GM18507 (cell line): ENCODE measurements around the gene SMIM38.
"Not testable (repeated sequence)": the region's sequence is repeated elsewhere in the genome, so short reads cannot be mapped to it uniquely, and the experiment has no call there.

Experiments used
- DNase-seq: peaks from one replicate; pipeline ENCODE4 v3.0.0; 2011; ENCODE audit warnings: low read depth; ENCODE audit not compliant: insufficient read length; ENCODE audit errors: extremely low spot score
- FAIRE-seq: peaks from 2 replicates; lab custom pipeline; 2011; peaks lifted over from hg19 to GRCh38; lab: Jason Lieb, UNC

The SMIM38 gene

GRCh38 chr11:69121621-69122325 lies 34.0 kb upstream of the SMIM38 start:
- DNase-seq (no peak), FAIRE-seq (no peak)

GRCh38 chr11:69122326-69122629 lies 33.5 kb upstream of the SMIM38 start:
- FAIRE-seq = no peak

GRCh38 chr11:69122630-69123431 lies 32.9 kb upstream of the SMIM38 start:
- FAIRE-seq = no peak
- DNase-seq = peak; percentile 23

More at GRCh38 chr11:69122326-69122629, 33.5 kb upstream of the SMIM38 start:
- DNase-seq = no peak

GRCh38 chr11:69123593-69124545 lies 31.9 kb upstream of the SMIM38 start:
- FAIRE-seq (no peak), DNase-seq (no peak)

GRCh38 chr11:69125861-69126260 lies 29.9 kb upstream of the SMIM38 start:
- DNase-seq = no peak

GRCh38 chr11:69126286-69126685 lies 29.4 kb upstream of the SMIM38 start:
- DNase-seq (no peak), FAIRE-seq (no peak)

More at GRCh38 chr11:69125861-69126260, 29.9 kb upstream of the SMIM38 start:
- FAIRE-seq = no peak

GRCh38 chr11:69127081-69127850 lies 28.5 kb upstream of the SMIM38 start:
- no peak for DNase-seq
- FAIRE-seq = no peak

GRCh38 chr11:69127884-69128283 lies 27.9 kb upstream of the SMIM38 start:
- no peak for FAIRE-seq
- no peak for DNase-seq

- no peak for DNase-seq
- no peak for FAIRE-seq
These were observed 26.7 kb upstream of the SMIM38 start for GRCh38 chr11:69129053-69129452.

- DNase-seq = no peak
- FAIRE-seq = no peak
These were observed 26.1 kb upstream of the SMIM38 start for GRCh38 chr11:69129647-69130046.

GRCh38 chr11:69130654-69131053 lies 25.1 kb upstream of the SMIM38 start:
- FAIRE-seq = no peak
- no peak for DNase-seq

- DNase-seq (no peak), FAIRE-seq (no peak)
These were observed 24.6 kb upstream of the SMIM38 start for GRCh38 chr11:69131121-69131566.

GRCh38 chr11:69131644-69132300 lies 24.0 kb upstream of the SMIM38 start:
- FAIRE-seq = no peak
- no peak for DNase-seq

- FAIRE-seq (no peak), DNase-seq (no peak)
These were observed 23.4 kb upstream of the SMIM38 start for GRCh38 chr11:69132301-69132670.

GRCh38 chr11:69133251-69133650 lies 22.5 kb upstream of the SMIM38 start:
- FAIRE-seq (no peak), DNase-seq (no peak)

- DNase-seq, FAIRE-seq: not testable (repeated sequence)
These were observed 21.6 kb upstream of the SMIM38 start for GRCh38 chr11:69134182-69134581.

- FAIRE-seq (no peak), DNase-seq (no peak)
These were observed 20.8 kb upstream of the SMIM38 start for GRCh38 chr11:69134957-69135356.

- no peak for DNase-seq
- FAIRE-seq = no peak
These were observed 20.0 kb upstream of the SMIM38 start for GRCh38 chr11:69135420-69136363.
